GM18909 (cell line): ENCODE measurements around the gene CNTN2.

ENCODE experiments used
- ATAC-seq: cut with Tn5 transposase; IDR thresholded peaks from one replicate; pipeline ENCODE4 v1.9.1; 2021; ENCODE audit warnings: mild to moderate bottlenecking; ENCODE audit not compliant: unreplicated experiment, poor library complexity

CNTN2 gene

GRCh38 chr1:205049479-205049878 is 6.5 kb downstream of the CNTN2 start:
- ATAC-seq, result no peak

- ATAC-seq, result no peak
Observed at GRCh38 chr1:205052690-205053089, 9.7 kb downstream of the CNTN2 start.

GRCh38 chr1:205053296-205053695 is 10.3 kb downstream of the CNTN2 start:
- ATAC-seq, result no peak

GRCh38 chr1:205054013-205054412 is 11.0 kb downstream of the CNTN2 start:
- no peak for ATAC-seq

GRCh38 chr1:205056188-205056611 is 13.2 kb downstream of the CNTN2 start:
- no peak for ATAC-seq

- no peak for ATAC-seq
Observed at GRCh38 chr1:205056956-205057568, 14.1 kb downstream of the CNTN2 start.

GRCh38 chr1:205057808-205058575 is 15.0 kb downstream of the CNTN2 start:
- no peak for ATAC-seq

- ATAC-seq, result no peak
Observed at GRCh38 chr1:205058853-205059252, 15.8 kb downstream of the CNTN2 start.

- no peak for ATAC-seq
Observed at GRCh38 chr1:205059660-205060059, 16.6 kb downstream of the CNTN2 start.

- no peak for ATAC-seq
Observed at GRCh38 chr1:205060746-205061145, 17.7 kb downstream of the CNTN2 start.

- no peak for ATAC-seq
Observed at GRCh38 chr1:205061227-205061626, 18.2 kb downstream of the CNTN2 start.

- ATAC-seq, result no peak
Observed at GRCh38 chr1:205061665-205062069, 18.7 kb downstream of the CNTN2 start.

GRCh38 chr1:205062319-205062718 is 19.3 kb downstream of the CNTN2 start:
- no peak for ATAC-seq

GRCh38 chr1:205062895-205063294 is 19.9 kb downstream of the CNTN2 start:
- ATAC-seq, result no peak

- ATAC-seq, result no peak
Observed at GRCh38 chr1:205064301-205064700, 21.3 kb downstream of the CNTN2 start.

- no peak for ATAC-seq
Observed at GRCh38 chr1:205064741-205065316, 21.8 kb downstream of the CNTN2 start.

GRCh38 chr1:205065666-205066065 is 22.7 kb downstream of the CNTN2 start:
- ATAC-seq, result no peak

- ATAC-seq, result no peak
Observed at GRCh38 chr1:205066141-205066818, 23.3 kb downstream of the CNTN2 start.

- ATAC-seq, result no peak
Observed at GRCh38 chr1:205067031-205067430, 24.0 kb downstream of the CNTN2 start.

- ATAC-seq, result no peak
Observed at GRCh38 chr1:205068001-205068400, 25.0 kb downstream of the CNTN2 start.

- ATAC-seq, result no peak
Observed at GRCh38 chr1:205068457-205069040, 25.5 kb downstream of the CNTN2 start.
